ENCODE results near the gene RUNX2.

Gene RUNX2

GRCh38 chr6:45427726-45428125 is 99.6 kb downstream of the RUNX2 start:
- intact Hi-C loops (cut with DNase I): loop anchor here (10.0 kb wide), 1 partner anchor 287 kb away; no protein-coding TSS in a partner anchor
- no peak for DNase-seq

- intact Hi-C loops (cut with DNase I): loop anchor here (10.0 kb wide), 1 partner anchor 286 kb away; no protein-coding TSS in a partner anchor
- DNase-seq: no peak
These were observed 100.6 kb downstream of the RUNX2 start for GRCh38 chr6:45428727-45429126.

GRCh38 chr6:45430590-45431202 is 102.6 kb downstream of the RUNX2 start:
- intact Hi-C loops (cut with DNase I): no loop called here

GRCh38 chr6:45431317-45432065 is 103.4 kb downstream of the RUNX2 start:
- intact Hi-C loops (cut with DNase I): no loop called here
- DNase-seq: no peak

More at GRCh38 chr6:45430590-45431202, 102.6 kb downstream of the RUNX2 start:
- no peak for DNase-seq

GRCh38 chr6:45432977-45433376 is 104.8 kb downstream of the RUNX2 start:
- DNase-seq: no peak
- intact Hi-C loops (cut with DNase I): no loop called here

- no peak for DNase-seq
- intact Hi-C loops (cut with DNase I): no loop called here
These were observed 105.6 kb downstream of the RUNX2 start for GRCh38 chr6:45433533-45434380.

- intact Hi-C loops (cut with DNase I): no loop called here
- DNase-seq: no peak
These were observed 106.2 kb downstream of the RUNX2 start for GRCh38 chr6:45434381-45434700.

- DNase-seq: no peak
- intact Hi-C loops (cut with DNase I): no loop called here
These were observed 108.7 kb downstream of the RUNX2 start for GRCh38 chr6:45436544-45437438.

GRCh38 chr6:45437439-45437815 is 109.3 kb downstream of the RUNX2 start:
- intact Hi-C loops (cut with DNase I): no loop called here
- DNase-seq: no peak

- DNase-seq: no peak
- intact Hi-C loops (cut with DNase I): no loop called here
These were observed 110.0 kb downstream of the RUNX2 start for GRCh38 chr6:45438151-45438550.

- no peak for DNase-seq
- intact Hi-C loops (cut with DNase I): no loop called here
These were observed 110.8 kb downstream of the RUNX2 start for GRCh38 chr6:45438849-45439406.

- DNase-seq: no peak
- intact Hi-C loops (cut with DNase I): no loop called here
These were observed 111.3 kb downstream of the RUNX2 start for GRCh38 chr6:45439459-45439858.

GRCh38 chr6:45439861-45440388 is 111.8 kb downstream of the RUNX2 start:
- intact Hi-C loops (cut with DNase I): no loop called here
- no peak for DNase-seq

- intact Hi-C loops (cut with DNase I): no loop called here
- DNase-seq: no peak
These were observed 113.8 kb downstream of the RUNX2 start for GRCh38 chr6:45441851-45442453.

GRCh38 chr6:45442716-45443115 is 114.6 kb downstream of the RUNX2 start:
- DNase-seq: no peak
- intact Hi-C loops (cut with DNase I): no loop called here

- intact Hi-C loops (cut with DNase I): no loop called here
- no peak for DNase-seq
These were observed 117.2 kb downstream of the RUNX2 start for GRCh38 chr6:45445364-45445748.

GRCh38 chr6:45445749-45446549 is 117.8 kb downstream of the RUNX2 start:
- intact Hi-C loops (cut with DNase I): no loop called here
- peak in 3 of 10 donors; percentile 11 to 18 (median 16) for DNase-seq

GRCh38 chr6:45447005-45447404 is 118.9 kb downstream of the RUNX2 start:
- DNase-seq: no peak
- intact Hi-C loops (cut with DNase I): no loop called here

- intact Hi-C loops (cut with DNase I): no loop called here
- DNase-seq: no peak
These were observed 119.6 kb downstream of the RUNX2 start for GRCh38 chr6:45447716-45448115.

All from posterior cingulate gyrus (tissue), 11 donors.